Measurements from ENCODE around the gene TBL2.
"Not testable (repeated sequence)": the region's sequence is repeated elsewhere in the genome, so short reads cannot be mapped to it uniquely, and the experiment has no call there.

Gene TBL2

GRCh38 chr7:73613954-73614735 lies 35.8 kb upstream of the TBL2 start:
- H3K27ac Mint-ChIP-seq, result no peak overlapping the region
- peaks cover 12% of the 10 kb centered on the region for H3K27me3 Mint-ChIP-seq
- H3K4me1 Mint-ChIP-seq (ENCODE audit: low read depth), result no peaks in the 10 kb centered on the region
- H3K4me3 Mint-ChIP-seq, result no peak overlapping the region
- no peaks in the 10 kb centered on the region for H3K9me3 Mint-ChIP-seq (ENCODE audit: low read depth)
- no peaks in the 10 kb centered on the region for H3K36me3 Mint-ChIP-seq

GRCh38 chr7:73612598-73613269 lies 34.4 kb upstream of the TBL2 start:
- Mint-ChIP-seq H3K27ac (no peak overlapping the region), H3K9me3 (ENCODE audit: low read depth) (no peaks in the 10 kb centered on the region), H3K4me3 (no peak overlapping the region), H3K4me1 (ENCODE audit: low read depth) (no peaks in the 10 kb centered on the region), H3K36me3 (no peaks in the 10 kb centered on the region), H3K27me3 (peaks cover 12% of the 10 kb centered on the region)

GRCh38 chr7:73611017-73611555 lies 32.7 kb upstream of the TBL2 start:
- H3K27me3 Mint-ChIP-seq, result peaks cover 14% of the 10 kb centered on the region

GRCh38 chr7:73610105-73610504 lies 31.7 kb upstream of the TBL2 start:
- H3K4me3 Mint-ChIP-seq, result no peak overlapping the region
- H3K27ac Mint-ChIP-seq, result no peak overlapping the region
- H3K4me1 Mint-ChIP-seq (ENCODE audit: low read depth), result no peaks in the 10 kb centered on the region
- H3K27me3 Mint-ChIP-seq, result peaks cover 14% of the 10 kb centered on the region
- no peaks in the 10 kb centered on the region for H3K36me3 Mint-ChIP-seq
- no peaks in the 10 kb centered on the region for H3K9me3 Mint-ChIP-seq (ENCODE audit: low read depth)

More at GRCh38 chr7:73611017-73611555, 32.7 kb upstream of the TBL2 start:
- no peaks in the 10 kb centered on the region for H3K36me3 Mint-ChIP-seq
- no peaks in the 10 kb centered on the region for H3K9me3 Mint-ChIP-seq (ENCODE audit: low read depth)
- no peaks in the 10 kb centered on the region for H3K4me1 Mint-ChIP-seq (ENCODE audit: low read depth)
- no peak overlapping the region for H3K4me3 Mint-ChIP-seq
- no peak overlapping the region for H3K27ac Mint-ChIP-seq

GRCh38 chr7:73607692-73607983 lies 29.3 kb upstream of the TBL2 start:
- H3K27me3 Mint-ChIP-seq; H3K4me1 Mint-ChIP-seq (ENCODE audit: low read depth); H3K4me3 Mint-ChIP-seq; H3K36me3 Mint-ChIP-seq; H3K27ac Mint-ChIP-seq; H3K9me3 Mint-ChIP-seq (ENCODE audit: low read depth): not testable (repeated sequence)

- Mint-ChIP-seq H3K9me3 (ENCODE audit: low read depth) (no peaks in the 10 kb centered on the region), H3K4me3 (no peak overlapping the region), H3K27ac (no peak overlapping the region), H3K4me1 (ENCODE audit: low read depth) (no peaks in the 10 kb centered on the region), H3K36me3 (no peaks in the 10 kb centered on the region), H3K27me3 (peaks cover 7% of the 10 kb centered on the region)
Observed at GRCh38 chr7:73606801-73607691, 28.7 kb upstream of the TBL2 start.

- H3K36me3 Mint-ChIP-seq, result no peaks in the 10 kb centered on the region
- no peaks in the 10 kb centered on the region for H3K9me3 Mint-ChIP-seq (ENCODE audit: low read depth)
- H3K4me1 Mint-ChIP-seq (ENCODE audit: low read depth), result no peaks in the 10 kb centered on the region
- no peak overlapping the region for H3K4me3 Mint-ChIP-seq
- H3K27me3 Mint-ChIP-seq, result peaks cover 5% of the 10 kb centered on the region
- H3K27ac Mint-ChIP-seq, result no peak overlapping the region
Observed at GRCh38 chr7:73605601-73606220, 27.3 kb upstream of the TBL2 start.

GRCh38 chr7:73602721-73603651 lies 24.6 kb upstream of the TBL2 start:
- Mint-ChIP-seq H3K36me3 (no peaks in the 10 kb centered on the region), H3K27me3 (peaks cover 7% of the 10 kb centered on the region), H3K4me3 (no peak overlapping the region), H3K4me1 (ENCODE audit: low read depth) (no peaks in the 10 kb centered on the region), H3K27ac (no peak overlapping the region), H3K9me3 (ENCODE audit: low read depth) (no peaks in the 10 kb centered on the region)

- Mint-ChIP-seq H3K4me1 (ENCODE audit: low read depth) (no peaks in the 10 kb centered on the region), H3K27me3 (peaks cover 7% of the 10 kb centered on the region), H3K27ac (no peak overlapping the region), H3K36me3 (no peaks in the 10 kb centered on the region), H3K4me3 (no peak overlapping the region), H3K9me3 (ENCODE audit: low read depth) (no peaks in the 10 kb centered on the region)
Observed at GRCh38 chr7:73599916-73600315, 21.5 kb upstream of the TBL2 start.

- Mint-ChIP-seq H3K27me3 (peaks cover 7% of the 10 kb centered on the region), H3K4me1 (ENCODE audit: low read depth) (no peaks in the 10 kb centered on the region), H3K36me3 (no peaks in the 10 kb centered on the region), H3K27ac (no peak overlapping the region), H3K4me3 (no peak overlapping the region), H3K9me3 (ENCODE audit: low read depth) (no peaks in the 10 kb centered on the region)
Observed at GRCh38 chr7:73599151-73599882, 20.9 kb upstream of the TBL2 start.

- Mint-ChIP-seq H3K4me3 (no peak overlapping the region), H3K27me3 (peaks cover 7% of the 10 kb centered on the region), H3K36me3 (no peaks in the 10 kb centered on the region), H3K27ac (no peak overlapping the region), H3K4me1 (ENCODE audit: low read depth) (no peaks in the 10 kb centered on the region), H3K9me3 (ENCODE audit: low read depth) (no peaks in the 10 kb centered on the region)
Observed at GRCh38 chr7:73597978-73598782, 19.8 kb upstream of the TBL2 start.

GRCh38 chr7:73596191-73597065 lies 18.0 kb upstream of the TBL2 start:
- H3K36me3 Mint-ChIP-seq, result no peaks in the 10 kb centered on the region
- no peaks in the 10 kb centered on the region for H3K9me3 Mint-ChIP-seq (ENCODE audit: low read depth)
- H3K27ac Mint-ChIP-seq, result no peak overlapping the region
- no peak overlapping the region for H3K4me3 Mint-ChIP-seq
- no peaks in the 10 kb centered on the region for H3K4me1 Mint-ChIP-seq (ENCODE audit: low read depth)
- H3K27me3 Mint-ChIP-seq, result peaks cover 7% of the 10 kb centered on the region
